Endothelial cell of umbilical vein (primary cell): ENCODE measurements around the gene CXCL16.

Source experiments
- EZH2 ChIP-seq: IDR thresholded peaks from 2 replicates; pipeline ENCODE4 v1.6.1; 2012; ENCODE audit warnings: borderline replicate concordance, low read depth, mild to moderate bottlenecking, moderate library complexity, low read length, inconsistent platforms; ENCODE audit not compliant: severe bottlenecking
- FOS ChIP-seq: IDR thresholded peaks from 2 replicates; pipeline ENCODE4 v1.6.1; 2011; ENCODE audit warnings: mild to moderate bottlenecking, low read length, moderate library complexity, borderline replicate concordance; ENCODE audit not compliant: insufficient read depth
- JUN ChIP-seq: IDR thresholded peaks from 2 replicates; pipeline ENCODE4 v1.6.1; 2011; ENCODE audit warnings: borderline replicate concordance, low read depth; ENCODE audit not compliant: insufficient read length, insufficient read depth
- POLR2A ChIP-seq: IDR thresholded peaks from 2 replicates; pipeline ENCODE4 v1.6.1; 2012; ENCODE audit warnings: low read depth, mild to moderate bottlenecking, control low read depth, low read length
- POLR2AphosphoS5 ChIP-seq: IDR thresholded peaks from 2 replicates; pipeline ENCODE4 v1.6.1; 2012; ENCODE audit warnings: low read depth, mild to moderate bottlenecking, control low read depth, low read length, moderate library complexity; ENCODE audit not compliant: insufficient read depth
- TF ChIP-seq, protein P1 (sequence below), 2 donors: IDR thresholded peaks; 1 replicate in 1 of 2; 2 replicates in 1 of 2; pipeline ENCODE4 v1.5.1; 2011; ENCODE audit warnings: low read length in 2 of 2, mild to moderate bottlenecking in 2 of 2, moderate library complexity in 2 of 2, control low read depth in 1 of 2, inconsistent platforms in 1 of 2, low read depth in 1 of 2; ENCODE audit not compliant: insufficient read depth in 1 of 2; ENCODE audit errors: extremely low read depth in 1 of 2

DNA sequence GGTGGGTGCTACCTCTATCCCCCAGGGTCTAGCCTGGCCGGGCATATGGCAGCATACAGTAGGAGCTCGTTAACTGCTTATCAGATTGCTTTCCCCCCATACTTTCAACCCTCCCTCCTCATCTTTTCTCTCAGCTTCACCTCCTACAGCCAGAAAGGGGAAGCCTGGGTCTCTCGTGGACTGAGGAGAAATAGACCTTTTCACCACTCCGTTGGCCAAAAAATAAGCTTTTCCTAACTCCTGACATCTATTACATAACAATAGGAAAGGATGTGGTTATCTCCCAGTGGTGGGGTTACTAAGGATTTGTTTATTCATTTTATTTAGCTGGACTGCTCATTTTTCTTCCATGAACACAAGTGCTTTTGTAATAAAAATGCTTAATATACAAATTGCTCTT lies 9.0 kb upstream of the CXCL16 start:
- TF ChIP-seq, protein P1, sequence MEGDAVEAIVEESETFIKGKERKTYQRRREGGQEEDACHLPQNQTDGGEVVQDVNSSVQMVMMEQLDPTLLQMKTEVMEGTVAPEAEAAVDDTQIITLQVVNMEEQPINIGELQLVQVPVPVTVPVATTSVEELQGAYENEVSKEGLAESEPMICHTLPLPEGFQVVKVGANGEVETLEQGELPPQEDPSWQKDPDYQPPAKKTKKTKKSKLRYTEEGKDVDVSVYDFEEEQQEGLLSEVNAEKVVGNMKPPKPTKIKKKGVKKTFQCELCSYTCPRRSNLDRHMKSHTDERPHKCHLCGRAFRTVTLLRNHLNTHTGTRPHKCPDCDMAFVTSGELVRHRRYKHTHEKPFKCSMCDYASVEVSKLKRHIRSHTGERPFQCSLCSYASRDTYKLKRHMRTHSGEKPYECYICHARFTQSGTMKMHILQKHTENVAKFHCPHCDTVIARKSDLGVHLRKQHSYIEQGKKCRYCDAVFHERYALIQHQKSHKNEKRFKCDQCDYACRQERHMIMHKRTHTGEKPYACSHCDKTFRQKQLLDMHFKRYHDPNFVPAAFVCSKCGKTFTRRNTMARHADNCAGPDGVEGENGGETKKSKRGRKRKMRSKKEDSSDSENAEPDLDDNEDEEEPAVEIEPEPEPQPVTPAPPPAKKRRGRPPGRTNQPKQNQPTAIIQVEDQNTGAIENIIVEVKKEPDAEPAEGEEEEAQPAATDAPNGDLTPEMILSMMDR (IDR thresholded peaks at IDR 0.05; ENCODE audit: extremely low read depth in 1 of 2, insufficient read depth in 1 of 2, low read depth in 1 of 2, low read length in 2 of 2): no peak
- TF ChIP-seq POLR2A: no peak
- TF ChIP-seq POLR2AphosphoS5: no peak
- no peak for TF ChIP-seq EZH2
- no peak for TF ChIP-seq FOS
- TF ChIP-seq JUN: no peak
